ENCODE data around the gene GPR119. TPM values are rescaled to one million over a fixed set of nuclear protein-coding genes. Genes with fewer than 3 reads are reported as not detected.
"Not testable (repeated sequence)": the region's sequence is repeated elsewhere in the genome, so short reads cannot be mapped to it uniquely, and the experiment has no call there.

Gene GPR119
- total RNA-seq = not detected in 2 replicates
- long read RNA-seq = 0 reads

- H3K9me3 Mint-ChIP-seq = peaks cover 5% of the 10 kb centered on the region
- TF ChIP-seq, protein P1, sequence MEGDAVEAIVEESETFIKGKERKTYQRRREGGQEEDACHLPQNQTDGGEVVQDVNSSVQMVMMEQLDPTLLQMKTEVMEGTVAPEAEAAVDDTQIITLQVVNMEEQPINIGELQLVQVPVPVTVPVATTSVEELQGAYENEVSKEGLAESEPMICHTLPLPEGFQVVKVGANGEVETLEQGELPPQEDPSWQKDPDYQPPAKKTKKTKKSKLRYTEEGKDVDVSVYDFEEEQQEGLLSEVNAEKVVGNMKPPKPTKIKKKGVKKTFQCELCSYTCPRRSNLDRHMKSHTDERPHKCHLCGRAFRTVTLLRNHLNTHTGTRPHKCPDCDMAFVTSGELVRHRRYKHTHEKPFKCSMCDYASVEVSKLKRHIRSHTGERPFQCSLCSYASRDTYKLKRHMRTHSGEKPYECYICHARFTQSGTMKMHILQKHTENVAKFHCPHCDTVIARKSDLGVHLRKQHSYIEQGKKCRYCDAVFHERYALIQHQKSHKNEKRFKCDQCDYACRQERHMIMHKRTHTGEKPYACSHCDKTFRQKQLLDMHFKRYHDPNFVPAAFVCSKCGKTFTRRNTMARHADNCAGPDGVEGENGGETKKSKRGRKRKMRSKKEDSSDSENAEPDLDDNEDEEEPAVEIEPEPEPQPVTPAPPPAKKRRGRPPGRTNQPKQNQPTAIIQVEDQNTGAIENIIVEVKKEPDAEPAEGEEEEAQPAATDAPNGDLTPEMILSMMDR (conservative IDR thresholded peaks at IDR 0.05) = no peak
- no peaks in the 10 kb centered on the region for H3K4me1 Mint-ChIP-seq
- no peak for DNase-seq (ENCODE audit: low read depth, low spot score)
- H3K27ac Mint-ChIP-seq (ENCODE audit: unreplicated experiment) = no peak within 1 kb of the TSS
- no peaks in the 10 kb centered on the region for H3K36me3 Mint-ChIP-seq (ENCODE audit: low read depth)
- no peaks in the 10 kb centered on the region for H3K27me3 Mint-ChIP-seq (ENCODE audit: low read depth)
- no peak within 1 kb of the TSS for H3K4me3 Mint-ChIP-seq
Measured at GRCh38 chrX:130385520-130385919, at the start of gene GPR119. Gene GPR119 (minus strand): TSS chrX:130385674. CDS start chrX:130385447, 227 bp downstream.

DNA sequence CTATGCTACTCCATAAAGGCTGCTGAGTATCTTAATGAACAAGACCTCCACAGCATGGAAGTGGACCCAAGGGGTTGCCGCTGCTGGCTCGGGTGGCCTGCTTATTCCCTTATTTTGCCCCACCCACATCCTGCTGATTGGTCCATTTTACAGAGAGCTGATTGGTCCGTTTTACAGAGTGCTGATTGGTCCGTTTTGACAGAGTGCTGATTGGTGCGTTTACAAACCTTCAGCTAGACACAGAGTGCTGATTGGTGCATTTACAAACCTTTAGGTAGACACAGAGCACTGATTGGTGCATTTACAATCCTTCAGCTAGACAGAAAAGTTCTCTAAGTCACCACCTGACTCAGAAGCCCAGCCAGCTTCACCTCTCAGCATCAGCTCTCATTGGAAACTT lies 43.8 kb upstream of the GPR119 start:
- peaks cover 15% of the 10 kb centered on the region for H3K9me3 Mint-ChIP-seq
- not testable (repeated sequence) for H3K27ac Mint-ChIP-seq (ENCODE audit: unreplicated experiment); H3K27me3 Mint-ChIP-seq (ENCODE audit: low read depth); H3K4me3 Mint-ChIP-seq; H3K36me3 Mint-ChIP-seq (ENCODE audit: low read depth); H3K4me1 Mint-ChIP-seq; DNase-seq (ENCODE audit: low read depth, low spot score)

DNA sequence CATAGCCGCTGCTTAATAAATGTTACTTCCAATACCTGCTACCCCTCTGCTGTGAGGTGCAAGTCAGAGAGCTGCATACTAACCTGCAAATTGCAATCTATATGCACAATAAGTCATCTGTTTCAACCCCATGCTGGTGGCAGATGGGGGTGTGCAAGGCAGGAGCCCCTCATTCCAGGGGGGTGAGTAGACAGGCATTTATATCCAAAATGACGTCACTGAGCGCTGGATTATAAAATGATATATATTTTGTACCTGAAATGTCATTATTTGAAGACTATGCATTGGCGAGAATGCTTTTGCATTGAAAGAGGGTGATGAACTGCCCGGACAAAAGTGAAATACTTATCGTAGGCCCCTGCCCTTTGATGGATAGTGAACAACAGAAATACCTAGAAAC lies 41.1 kb upstream of the GPR119 start:
- Mint-ChIP-seq H3K9me3 (peaks cover 8% of the 10 kb centered on the region), H3K27me3 (ENCODE audit: low read depth) (peaks cover 4% of the 10 kb centered on the region), H3K36me3 (ENCODE audit: low read depth) (no peaks in the 10 kb centered on the region), H3K27ac (ENCODE audit: unreplicated experiment) (no peak overlapping the region), H3K4me3 (no peak overlapping the region), H3K4me1 (no peaks in the 10 kb centered on the region)
- TF ChIP-seq, protein P1 (conservative IDR thresholded peaks at IDR 0.05) = no peak
- no peak for DNase-seq (ENCODE audit: low read depth, low spot score)

- no peak overlapping the region for H3K4me3 Mint-ChIP-seq
- DNase-seq (ENCODE audit: low read depth, low spot score) = no peak
- peaks cover 2% of the 10 kb centered on the region for H3K36me3 Mint-ChIP-seq (ENCODE audit: low read depth)
- H3K9me3 Mint-ChIP-seq = peaks cover 7% of the 10 kb centered on the region
- H3K27me3 Mint-ChIP-seq (ENCODE audit: low read depth) = no peaks in the 10 kb centered on the region
- no peaks in the 10 kb centered on the region for H3K4me1 Mint-ChIP-seq
- TF ChIP-seq, protein P1 (conservative IDR thresholded peaks at IDR 0.05) = no peak
- H3K27ac Mint-ChIP-seq (ENCODE audit: unreplicated experiment) = no peak overlapping the region
Measured at GRCh38 chrX:130419263-130419662, 33.8 kb upstream of the GPR119 start.

GRCh38 chrX:130418740-130419139 lies 33.3 kb upstream of the GPR119 start:
- peaks cover 7% of the 10 kb centered on the region for H3K9me3 Mint-ChIP-seq
- DNase-seq (ENCODE audit: low read depth, low spot score) = no peak
- H3K27ac Mint-ChIP-seq (ENCODE audit: unreplicated experiment) = no peak overlapping the region
- TF ChIP-seq, protein P1 (conservative IDR thresholded peaks at IDR 0.05) = no peak
- H3K36me3 Mint-ChIP-seq (ENCODE audit: low read depth) = peaks cover 6% of the 10 kb centered on the region
- no peaks in the 10 kb centered on the region for H3K4me1 Mint-ChIP-seq
- no peak overlapping the region for H3K4me3 Mint-ChIP-seq
- no peaks in the 10 kb centered on the region for H3K27me3 Mint-ChIP-seq (ENCODE audit: low read depth)

DNA sequence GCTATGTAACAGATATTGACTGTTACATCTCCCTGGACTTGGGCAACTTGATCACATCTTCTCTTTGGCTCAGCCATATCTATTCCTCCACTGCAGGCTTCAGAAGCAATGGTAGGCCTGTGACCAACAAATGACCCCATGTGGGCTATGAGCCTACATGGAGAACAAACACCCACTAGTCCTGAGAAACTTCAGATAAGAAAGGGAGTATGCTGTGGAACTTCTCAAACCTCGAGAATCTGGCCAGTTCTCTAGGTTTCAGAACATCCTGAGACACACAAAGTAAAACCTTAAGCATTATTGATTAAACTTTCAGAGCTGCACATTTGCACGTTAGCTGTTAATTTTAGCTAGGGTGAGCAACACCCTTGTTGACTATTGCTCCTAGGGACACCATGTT lies 32.6 kb upstream of the GPR119 start:
- no peak overlapping the region for H3K4me3 Mint-ChIP-seq
- no peak for DNase-seq (ENCODE audit: low read depth, low spot score)
- no peaks in the 10 kb centered on the region for H3K4me1 Mint-ChIP-seq
- H3K9me3 Mint-ChIP-seq = peaks cover 4% of the 10 kb centered on the region
- H3K27me3 Mint-ChIP-seq (ENCODE audit: low read depth) = no peaks in the 10 kb centered on the region
- H3K36me3 Mint-ChIP-seq (ENCODE audit: low read depth) = peaks cover 6% of the 10 kb centered on the region
- TF ChIP-seq, protein P1 (conservative IDR thresholded peaks at IDR 0.05) = no peak
- no peak overlapping the region for H3K27ac Mint-ChIP-seq (ENCODE audit: unreplicated experiment)

Measured in neural crest cell (in vitro differentiated cells).